Liver (tissue), 3 donors: ENCODE results near the gene MRPS30.
"Not testable (repeated sequence)": the region's sequence is repeated elsewhere in the genome, so short reads cannot be mapped to it uniquely, and the experiment has no call there.

Experiments
- CTCF ChIP-seq: fragments of 150-350 bp; IDR thresholded peaks from 2 replicates; pipeline ENCODE4 v1.5.1; 2017; ENCODE audit warnings: improper control_type of control experiment, low read depth, low read length; ENCODE audit not compliant: missing input control
- HNF4G ChIP-seq: IDR thresholded peaks from 2 replicates; pipeline ENCODE4 v1.6.1; 2016; ENCODE audit warnings: antibody characterized with exemption
- RAD21 ChIP-seq, 2 donors: IDR thresholded peaks; 2 replicates each; pipeline ENCODE4 v1.6.1; 2016; ENCODE audit warnings: antibody characterized with exemption in 2 of 2, mild to moderate bottlenecking in 2 of 2
- REST ChIP-seq: IDR thresholded peaks from 2 replicates; pipeline ENCODE4 v1.6.1; 2016; ENCODE audit warnings: antibody characterized with exemption, mild to moderate bottlenecking
- TF ChIP-seq, protein P1 (sequence below): IDR thresholded peaks from 2 replicates; pipeline ENCODE4 v1.6.1; 2016; ENCODE audit warnings: antibody characterized with exemption
- donor health status: healthy.
- donor health status: healthy.

GRCh38 chr5:44824662-44825061, 15.9 kb downstream of the MRPS30 start:
- not testable (repeated sequence) for TF ChIP-seq RAD21 (IDR thresholded peaks at IDR 0.05); CTCF; HNF4G; REST
- TF ChIP-seq, protein P1, sequence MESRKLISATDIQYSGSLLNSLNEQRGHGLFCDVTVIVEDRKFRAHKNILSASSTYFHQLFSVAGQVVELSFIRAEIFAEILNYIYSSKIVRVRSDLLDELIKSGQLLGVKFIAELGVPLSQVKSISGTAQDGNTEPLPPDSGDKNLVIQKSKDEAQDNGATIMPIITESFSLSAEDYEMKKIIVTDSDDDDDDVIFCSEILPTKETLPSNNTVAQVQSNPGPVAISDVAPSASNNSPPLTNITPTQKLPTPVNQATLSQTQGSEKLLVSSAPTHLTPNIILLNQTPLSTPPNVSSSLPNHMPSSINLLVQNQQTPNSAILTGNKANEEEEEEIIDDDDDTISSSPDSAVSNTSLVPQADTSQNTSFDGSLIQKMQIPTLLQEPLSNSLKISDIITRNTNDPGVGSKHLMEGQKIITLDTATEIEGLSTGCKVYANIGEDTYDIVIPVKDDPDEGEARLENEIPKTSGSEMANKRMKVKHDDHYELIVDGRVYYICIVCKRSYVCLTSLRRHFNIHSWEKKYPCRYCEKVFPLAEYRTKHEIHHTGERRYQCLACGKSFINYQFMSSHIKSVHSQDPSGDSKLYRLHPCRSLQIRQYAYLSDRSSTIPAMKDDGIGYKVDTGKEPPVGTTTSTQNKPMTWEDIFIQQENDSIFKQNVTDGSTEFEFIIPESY: not testable (repeated sequence)
